Suppressor macrophage treated with lipopolysaccharide for 1 hour (primary cell): ENCODE data around the gene SSTR3.
A peak's percentile ranks its signal among the peaks of the same experiment; 100 is the strongest.
"Not testable (repeated sequence)": the region's sequence is repeated elsewhere in the genome, so short reads cannot be mapped to it uniquely, and the experiment has no call there.

Experiments used
- DNase-seq, 3 donors: peaks; one replicate each; pipeline ENCODE4 v3.0.0-alpha.2; 2020 to 2022

Gene SSTR3

DNA sequence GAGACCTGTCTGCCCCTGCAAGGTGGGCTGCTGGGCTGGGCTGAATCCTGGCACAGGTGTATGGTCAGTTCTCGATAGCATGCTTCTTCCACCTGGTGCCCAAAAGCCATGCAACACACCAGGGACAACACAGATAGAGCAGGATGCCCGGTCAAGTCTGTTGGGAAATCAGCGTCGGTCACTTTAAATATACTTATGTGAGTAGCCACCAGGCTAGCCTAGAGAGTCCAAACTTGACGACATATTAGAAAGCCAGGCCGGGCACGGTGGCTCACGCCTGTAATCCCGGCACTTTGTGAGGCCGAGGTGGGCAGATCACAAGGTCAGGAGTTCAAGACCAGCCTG lies 33.2 kb downstream of the SSTR3 start:
- no peak for DNase-seq

DNA sequence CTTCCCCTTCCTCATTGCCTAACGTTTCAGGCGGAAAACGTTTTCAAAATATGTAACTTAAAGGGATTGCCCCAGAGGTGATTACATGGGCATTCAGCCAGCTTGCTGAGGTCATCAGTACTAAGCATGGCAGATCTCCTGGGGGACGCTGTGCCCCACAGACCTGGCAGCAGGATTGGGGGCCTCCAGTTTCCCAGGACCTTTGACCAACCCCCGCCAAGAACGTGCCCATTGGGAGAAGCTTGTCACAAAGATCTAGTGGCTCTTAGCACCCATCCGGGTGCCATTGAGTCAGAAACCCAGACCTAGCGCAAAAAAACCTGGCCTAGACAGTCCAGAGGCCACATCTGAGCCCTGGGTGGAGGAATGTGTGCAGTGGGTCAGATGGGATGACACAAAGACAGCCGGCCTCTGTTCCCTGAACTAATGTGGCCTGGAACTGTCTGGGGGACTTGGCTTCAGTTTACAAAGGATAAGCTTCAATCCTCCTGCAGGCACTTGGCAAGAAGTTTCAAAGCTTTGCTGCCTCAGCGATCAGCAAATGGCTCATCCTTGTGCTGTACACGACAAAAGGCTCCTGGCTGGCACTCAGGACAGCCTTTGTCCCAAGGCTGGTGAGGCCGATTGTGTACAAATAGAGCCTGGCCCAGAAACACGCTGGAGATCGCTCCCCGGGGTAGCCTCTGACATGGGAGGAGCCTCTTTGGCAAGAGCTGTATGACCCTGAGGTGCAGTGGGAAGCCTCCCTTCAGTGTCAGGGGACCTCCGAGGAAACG lies 33.7 kb downstream of the SSTR3 start:
- DNase-seq, result peak; percentile 45 to 53 (median 46)

DNA sequence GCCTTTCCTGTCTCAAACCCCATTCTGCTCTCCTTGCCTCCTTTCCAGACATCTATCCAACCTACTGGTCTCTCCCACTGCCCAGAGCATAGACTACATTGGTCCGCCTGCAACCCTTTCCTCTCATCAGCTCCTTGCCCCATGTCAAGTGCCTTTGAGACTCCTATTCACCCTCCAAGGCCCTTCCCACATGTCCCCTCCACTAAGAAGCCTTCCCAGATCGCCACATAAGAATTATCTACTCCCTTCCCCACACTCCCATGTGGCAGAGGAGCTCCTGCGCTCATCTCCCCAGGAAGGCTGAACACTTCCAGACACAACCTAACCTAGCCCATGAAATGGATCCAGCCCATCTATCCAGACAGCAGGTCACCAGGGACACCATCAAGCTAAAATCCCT lies 34.5 kb downstream of the SSTR3 start:
- no peak for DNase-seq

DNA sequence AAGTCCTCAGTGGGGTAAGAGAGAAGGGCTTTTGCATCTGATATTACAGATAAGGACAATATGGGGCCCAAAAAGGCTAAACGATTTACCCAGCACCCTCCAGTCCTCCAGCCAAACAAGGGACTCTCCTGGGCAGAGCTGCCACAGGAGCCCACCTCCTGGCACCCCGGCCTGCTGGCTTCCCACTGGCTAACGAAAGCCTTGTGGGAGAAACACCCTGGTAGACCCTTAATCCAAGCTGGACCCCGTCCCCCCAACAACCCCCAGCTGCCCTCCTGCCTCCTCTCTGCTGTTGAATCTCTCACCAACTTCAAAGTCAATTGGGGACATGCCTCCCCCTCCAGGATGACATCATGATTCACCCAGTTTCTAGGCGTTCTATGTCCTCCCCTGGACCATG lies 35.1 kb downstream of the SSTR3 start:
- no peak for DNase-seq

DNA sequence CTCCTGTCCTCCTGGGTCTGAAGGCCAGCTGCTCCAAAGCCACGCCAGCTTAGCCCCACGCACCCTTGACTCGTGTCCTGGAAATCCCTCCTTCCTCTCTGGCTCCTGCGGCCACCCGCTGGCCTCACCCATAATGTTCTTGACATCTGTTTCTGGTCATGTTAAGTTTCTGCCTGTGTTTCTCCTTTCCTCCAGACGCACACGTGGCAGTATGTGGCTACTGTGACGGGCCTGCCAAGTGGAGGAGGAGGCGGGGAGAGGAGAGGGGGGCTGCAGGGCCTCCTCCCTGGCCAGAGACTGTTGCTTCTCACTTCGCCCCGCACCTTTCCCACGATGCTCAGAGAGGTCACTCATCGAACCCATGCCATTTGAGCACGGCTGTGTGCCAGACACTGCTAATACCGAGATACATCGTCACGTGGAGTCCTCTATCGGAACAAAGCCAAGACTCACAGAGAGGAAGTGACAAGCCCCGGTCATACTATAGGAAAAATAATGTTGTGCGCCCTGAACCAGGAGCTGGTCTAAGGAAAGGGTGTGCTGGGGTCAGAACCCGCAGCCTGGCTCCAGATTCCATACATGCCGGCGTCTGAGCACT lies 35.7 kb downstream of the SSTR3 start:
- DNase-seq, result peak; percentile 73 to 77 (median 76)

DNA sequence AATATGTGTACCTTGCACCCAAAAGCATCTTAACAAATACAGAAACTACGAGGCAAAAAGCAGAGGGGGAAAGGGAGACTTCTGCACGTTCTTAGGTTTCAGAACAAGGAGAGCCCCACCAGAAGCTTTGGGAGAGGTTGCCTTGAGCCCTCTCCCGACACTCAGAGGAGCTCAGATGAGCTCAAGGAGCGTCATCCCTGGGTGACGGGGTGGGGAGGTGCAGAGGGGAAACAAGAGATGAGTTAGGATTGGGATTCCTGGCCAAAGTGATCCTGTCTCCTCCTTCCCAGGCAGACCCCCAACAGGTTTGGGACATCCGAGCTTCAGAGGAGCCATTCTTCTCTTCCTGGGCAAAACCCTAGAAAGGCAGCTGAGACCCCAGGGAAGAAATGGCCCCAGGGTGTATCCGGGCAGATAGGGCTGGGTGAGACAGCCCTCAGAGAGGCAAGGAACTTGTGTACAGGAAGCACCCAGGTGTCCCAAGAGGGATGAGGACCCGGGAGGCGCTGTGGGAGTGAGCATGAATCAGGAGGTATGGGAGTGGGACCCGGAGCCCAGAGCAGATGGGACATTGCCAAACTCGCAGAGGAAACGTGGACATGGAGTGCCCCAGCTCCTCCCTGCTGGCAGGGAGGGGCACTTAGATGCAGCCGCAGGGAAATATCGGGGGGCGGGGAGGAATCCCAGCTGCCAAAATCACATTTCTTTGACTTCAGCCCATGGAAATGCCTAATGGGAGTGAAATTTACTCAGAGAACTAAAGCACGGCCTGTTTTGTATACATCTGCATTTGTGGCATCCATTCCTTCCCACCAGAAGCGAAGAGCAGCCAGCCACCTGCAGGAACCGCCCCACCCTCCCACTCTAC lies 36.6 kb downstream of the SSTR3 start:
- DNase-seq, result no peak

DNA sequence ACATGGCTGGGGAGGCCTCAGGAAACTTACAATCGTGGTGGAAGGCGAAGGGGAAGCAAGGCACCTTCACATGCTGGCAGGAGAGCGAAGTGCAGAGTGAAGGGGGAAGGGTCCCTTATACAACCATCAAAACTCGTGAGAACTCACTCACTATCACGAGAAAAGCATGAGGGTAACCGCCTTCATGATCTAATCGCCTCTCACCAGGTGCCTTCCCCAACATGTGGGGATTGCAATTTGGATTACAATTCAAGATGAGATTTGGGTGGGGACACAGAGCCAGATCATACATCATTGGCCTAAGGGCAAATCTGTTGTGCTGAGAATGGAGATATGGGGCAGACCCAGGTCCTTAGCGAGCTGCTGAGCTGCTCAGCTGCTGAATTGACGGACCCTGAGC lies 37.3 kb downstream of the SSTR3 start:
- DNase-seq, result no peak

DNA sequence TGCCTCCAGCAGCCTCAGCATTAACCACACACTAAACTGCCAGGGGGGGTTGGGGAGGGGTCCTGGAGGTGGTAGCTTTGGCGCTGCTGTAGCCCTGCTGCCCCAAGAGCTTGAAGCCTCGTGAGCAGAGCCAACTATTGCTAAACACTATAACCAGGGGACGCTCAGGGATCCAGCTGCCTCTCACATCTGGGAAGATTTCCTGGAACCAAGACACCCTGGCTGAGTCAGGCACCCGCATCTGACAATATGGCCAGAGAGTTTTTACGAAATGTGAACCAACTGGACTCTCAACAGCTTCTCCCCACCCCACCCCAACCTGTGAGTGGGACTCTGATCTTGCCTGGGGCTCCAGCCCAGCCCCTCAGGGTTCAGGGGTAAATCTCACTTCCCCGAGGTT lies 38.6 kb downstream of the SSTR3 start:
- DNase-seq, result no peak

DNA sequence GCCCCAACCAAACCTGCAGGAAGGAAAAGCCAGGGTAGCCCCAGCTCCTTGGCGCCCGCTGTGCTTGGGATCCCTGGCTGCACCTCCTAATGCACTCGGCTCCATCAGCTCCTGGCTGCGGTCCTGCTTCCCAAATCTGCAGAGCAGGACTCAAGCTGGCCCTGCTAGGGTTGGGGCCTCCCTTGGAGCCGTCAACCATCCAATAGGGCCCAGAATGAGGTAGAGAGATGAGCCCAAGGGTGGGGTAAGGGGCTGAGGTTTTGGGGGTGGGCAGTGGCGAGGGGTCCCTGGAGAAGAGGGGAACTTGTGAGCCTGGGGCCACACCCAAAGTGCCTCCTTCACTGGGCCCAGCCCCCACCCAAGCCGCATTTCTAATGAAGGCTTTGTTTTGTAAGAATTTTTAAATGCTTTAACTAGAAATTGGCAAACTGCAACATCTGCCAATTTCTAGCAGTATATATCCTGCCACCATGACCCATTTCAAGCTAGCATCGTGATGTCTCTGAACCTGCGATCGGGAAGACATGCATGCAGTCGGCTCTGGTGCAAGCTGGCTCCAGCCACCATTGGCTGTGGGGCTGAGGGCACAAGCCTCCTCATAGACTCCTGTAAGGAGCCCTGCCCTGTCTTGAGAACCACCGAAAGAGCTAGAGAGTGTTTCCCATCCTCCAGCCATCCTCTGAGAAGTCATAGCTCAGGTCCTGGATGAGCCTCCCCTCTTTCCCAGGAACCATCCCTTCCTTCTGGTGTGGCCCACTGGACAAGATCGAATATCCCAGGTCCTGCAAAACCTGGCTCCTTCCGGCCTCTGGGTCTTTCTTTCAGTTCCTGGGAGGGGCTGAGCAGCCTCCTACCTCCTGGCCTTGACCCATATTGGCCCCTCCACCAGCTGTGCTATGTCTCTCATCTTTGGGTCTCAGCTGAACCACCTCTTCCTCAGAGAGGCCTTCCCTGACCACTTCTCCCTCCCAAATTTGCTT lies 39.7 kb downstream of the SSTR3 start:
- DNase-seq, result no peak

DNA sequence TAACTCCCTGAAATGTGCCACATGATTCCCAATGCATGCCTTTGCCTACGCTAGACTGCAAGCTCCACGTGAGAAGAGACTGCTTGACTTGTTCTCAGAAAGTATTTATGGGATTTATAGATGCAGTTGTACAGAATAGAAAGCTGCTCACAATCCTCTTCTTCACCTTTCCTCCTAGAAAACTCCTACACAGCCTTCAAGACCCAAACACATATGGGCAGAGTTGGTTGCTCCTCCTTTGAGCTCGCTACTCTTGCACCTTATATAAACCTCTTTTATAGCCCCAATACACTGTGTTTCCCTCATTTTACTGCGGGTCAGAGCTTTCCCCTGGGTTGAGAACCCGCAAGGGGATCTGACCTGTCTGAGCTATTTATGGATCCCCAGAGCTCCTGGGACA lies 40.6 kb downstream of the SSTR3 start:
- no peak for DNase-seq

DNA sequence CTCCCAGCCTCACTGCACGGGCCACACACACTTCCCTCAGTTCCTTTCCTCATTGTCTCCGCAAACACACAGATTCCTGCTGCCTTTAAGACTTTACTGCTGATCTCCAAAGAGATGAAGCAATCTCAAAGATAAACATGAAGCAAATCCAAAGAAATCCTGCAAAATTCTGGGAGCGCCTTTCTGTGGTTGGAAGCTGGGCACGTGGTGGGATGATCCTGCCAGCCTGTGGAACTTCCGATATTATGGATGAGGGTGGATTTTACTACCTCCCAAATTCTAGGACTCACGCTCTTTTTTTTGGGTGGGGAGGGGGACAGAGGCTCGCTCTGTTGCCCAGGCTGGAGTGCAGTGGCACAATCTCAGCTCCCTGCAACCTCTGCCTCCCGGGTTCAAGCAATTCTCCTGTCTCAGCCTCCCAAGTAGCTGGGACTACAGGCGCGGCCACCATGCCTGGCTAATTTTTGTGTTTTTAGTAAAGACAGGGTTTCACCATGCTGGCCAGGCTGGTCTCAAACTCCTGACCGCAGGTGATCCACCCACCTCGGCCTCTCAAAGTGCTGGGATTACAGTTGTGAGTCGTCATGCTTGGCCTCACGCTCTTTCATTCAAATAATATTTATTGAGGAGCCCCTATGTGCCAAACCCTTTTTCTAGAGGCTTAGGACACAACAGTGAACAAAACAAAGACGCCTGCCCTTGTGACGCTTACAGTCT lies 41.4 kb downstream of the SSTR3 start:
- DNase-seq, result not testable (repeated sequence)

DNA sequence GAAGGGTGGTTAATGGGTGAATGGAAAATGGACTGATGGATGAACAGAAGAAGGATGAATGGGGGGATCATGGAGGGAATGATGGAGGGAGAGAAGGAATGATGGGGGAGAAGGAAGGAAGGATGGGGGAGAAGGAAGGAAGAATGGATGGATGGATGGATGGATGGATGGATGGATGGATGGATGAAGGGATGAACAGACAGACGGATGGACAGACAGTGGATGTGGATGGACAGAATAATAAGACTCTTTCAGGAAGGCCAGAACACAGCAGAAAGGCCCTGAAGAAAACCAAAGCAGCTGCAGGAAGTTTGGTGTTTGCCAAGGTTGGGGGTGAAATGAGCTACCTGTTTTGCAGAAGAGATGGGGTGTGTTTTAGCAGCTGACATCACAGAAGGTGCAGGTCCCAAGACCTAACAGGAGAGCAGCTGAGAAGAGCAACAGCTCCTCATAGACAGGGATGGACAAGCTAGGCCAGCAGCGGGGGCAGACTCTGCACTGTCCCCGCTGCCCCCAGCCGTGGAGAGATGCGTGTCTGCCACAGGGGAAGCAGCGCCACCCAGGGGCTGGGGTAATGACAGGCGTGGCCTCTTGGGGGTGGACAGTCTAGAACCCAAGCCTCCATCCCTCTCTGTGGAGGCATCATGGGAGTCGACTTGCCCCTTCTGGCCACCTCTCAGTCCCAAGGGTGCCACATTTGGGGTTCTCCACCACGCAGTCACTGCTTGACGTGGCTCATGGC lies 42.2 kb downstream of the SSTR3 start:
- DNase-seq, result no peak

DNA sequence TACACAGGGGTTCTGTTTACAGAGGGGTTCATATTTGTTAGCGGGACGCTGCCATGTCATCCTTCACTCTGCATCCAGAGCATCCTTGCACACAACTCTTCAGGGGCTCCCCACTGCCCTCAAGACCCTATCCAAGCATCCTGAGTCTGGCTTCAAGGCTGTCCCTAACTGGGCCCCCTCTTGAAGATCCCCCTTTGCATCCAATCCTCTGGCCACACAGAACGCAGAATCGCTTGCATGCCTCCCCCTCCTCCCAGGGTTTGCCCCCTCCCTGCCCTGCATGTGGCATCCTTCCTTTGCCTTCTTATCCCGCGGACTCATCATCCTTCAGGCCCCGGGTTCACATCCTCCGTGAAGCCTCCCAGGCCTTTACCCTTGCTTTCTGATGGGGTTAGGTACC lies 42.9 kb downstream of the SSTR3 start:
- DNase-seq, result no peak

DNA sequence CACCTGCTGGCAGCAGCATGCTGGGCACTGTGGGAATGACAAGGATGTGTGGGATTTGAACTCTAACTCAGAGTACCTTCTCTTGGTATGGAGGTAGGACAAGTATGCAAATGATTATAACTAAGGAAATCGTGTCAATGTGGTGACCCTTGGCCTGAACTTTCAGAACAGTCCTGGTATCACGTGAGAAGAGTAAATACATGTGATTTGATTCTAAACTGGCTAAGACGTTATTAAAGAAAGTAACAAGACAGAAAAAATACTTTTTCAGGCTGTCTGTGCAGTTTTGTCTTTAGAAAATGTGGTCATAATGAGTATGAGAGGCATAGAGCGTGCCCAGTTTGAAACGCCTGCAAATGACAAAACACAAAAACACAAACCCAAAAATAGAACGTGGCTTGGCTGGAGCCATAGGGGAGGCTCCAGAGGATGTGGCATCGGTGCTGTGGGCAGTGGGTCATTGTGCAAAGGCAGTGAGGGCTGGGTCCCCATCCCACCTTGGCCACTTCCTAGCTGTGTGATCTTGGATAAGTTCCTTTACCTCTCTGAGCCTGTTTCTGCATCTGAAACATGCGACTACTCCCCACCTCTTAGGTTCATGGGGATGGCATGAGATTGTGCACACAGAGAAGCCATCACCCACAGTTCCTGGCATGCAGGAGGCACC lies 44.2 kb downstream of the SSTR3 start:
- DNase-seq, result no peak

DNA sequence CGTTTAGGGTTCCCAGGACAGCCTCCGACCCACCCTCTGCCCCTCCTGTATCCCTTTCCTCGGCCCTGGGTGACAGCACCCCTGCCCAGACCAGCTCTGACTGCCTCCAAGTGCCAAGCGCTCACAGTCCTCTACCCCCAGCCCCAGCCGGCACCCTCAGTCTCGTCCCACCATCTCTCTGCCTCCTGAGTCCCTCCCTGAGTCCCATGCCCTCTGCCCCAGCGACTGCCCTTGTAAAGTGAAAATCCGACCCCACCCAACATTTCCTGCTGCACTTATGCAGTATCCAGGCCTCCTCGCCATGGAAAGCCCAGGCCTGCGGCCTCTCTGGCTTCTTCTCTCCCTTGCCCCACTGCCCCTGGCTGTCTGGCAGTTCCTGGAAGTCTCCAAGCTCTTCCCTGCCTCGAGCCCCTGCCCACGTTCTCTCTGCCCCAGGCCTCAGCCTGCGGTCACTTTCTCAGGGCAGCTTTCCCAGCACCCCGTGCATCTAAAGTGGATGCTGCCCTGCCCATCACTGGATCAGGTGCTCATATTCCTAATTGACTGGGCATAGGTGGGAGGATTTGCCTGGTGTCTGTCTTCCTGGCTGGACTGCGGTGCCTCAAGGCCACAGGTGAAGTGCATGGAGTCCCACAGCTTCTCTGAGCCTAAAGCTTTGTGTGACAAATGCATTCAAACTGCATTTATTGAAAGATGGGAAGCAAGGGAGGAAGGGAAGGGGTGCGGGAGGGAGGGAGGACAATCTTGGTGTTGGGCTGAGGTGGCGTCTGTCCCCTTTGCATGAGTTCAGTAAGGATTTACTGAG lies 44.9 kb downstream of the SSTR3 start:
- DNase-seq, result no peak

DNA sequence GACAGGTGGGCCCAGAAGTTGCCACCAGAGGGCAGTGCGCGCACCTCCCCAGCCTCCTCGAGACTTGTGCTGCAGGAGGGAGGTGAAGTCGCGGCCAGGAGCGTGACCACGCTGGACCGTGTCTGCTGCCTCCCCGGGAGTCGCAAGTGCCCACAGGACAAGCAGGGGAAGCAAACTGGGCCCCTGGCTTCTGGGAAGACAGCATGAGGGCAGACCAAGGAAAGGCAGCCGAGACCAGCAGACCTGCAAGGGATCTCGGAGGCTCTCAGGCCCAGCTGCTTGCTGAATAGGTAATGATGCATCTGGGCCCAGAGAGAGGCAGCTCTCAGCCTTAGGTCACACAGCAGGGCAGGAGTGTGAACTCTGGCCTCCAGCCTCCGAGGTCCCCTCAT lies 45.6 kb downstream of the SSTR3 start:
- DNase-seq, result peak; percentile 76 to 89 (median 82)

DNA sequence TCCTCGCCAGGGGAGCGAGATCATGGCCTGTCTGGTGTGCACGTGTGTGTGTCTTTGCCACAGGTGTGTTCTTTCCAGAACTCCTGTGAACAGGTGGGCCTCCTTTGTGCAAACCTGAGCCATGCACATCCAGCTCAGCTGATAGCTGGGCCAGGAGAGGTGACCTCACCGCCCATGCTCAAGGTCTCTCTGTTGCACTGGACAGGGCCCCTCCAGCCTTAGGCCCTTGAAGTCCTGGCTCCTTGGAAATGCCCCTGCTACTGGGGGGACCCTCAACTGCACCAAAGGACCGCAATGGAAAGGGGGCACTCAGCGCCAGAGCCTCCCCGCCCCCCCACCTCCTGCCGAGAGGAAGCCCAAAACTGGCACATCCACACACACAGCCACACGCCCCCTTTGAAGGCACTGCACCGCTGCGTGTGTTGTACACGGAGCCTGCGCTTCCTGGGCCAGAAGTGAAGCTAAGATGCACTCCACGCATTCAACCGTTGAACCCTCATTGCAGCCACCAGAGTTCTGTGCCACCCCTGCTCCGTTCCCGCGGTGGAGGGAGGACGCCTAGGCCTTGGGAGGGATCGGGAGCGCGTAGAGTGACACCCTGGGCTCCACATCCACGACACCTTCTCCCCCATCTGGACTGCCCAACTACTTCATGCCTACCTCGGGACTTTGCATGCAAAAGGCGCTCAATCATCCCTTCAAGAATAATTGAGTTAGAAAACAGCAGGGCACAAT lies 46.2 kb downstream of the SSTR3 start:
- DNase-seq, result no peak

DNA sequence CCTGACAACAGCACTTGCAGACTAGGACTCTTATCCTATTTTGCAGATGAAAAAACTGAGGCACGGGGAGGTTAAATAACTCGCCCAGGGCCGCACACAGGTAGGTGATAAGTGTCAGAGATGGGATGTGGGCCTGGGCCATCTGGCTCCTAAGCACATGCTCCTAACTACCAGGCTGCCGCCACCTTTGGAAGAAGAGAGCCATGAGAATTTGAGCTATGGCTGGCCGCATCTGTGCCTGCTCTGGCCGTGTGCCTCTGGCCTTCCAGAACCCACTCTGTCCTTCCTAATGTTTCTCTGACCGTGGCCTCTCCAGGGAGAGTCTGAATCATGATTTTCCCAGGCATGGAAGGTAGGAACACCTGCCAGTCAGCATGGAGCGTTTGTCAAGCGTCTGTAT lies 47.2 kb downstream of the SSTR3 start:
- DNase-seq, result no peak

DNA sequence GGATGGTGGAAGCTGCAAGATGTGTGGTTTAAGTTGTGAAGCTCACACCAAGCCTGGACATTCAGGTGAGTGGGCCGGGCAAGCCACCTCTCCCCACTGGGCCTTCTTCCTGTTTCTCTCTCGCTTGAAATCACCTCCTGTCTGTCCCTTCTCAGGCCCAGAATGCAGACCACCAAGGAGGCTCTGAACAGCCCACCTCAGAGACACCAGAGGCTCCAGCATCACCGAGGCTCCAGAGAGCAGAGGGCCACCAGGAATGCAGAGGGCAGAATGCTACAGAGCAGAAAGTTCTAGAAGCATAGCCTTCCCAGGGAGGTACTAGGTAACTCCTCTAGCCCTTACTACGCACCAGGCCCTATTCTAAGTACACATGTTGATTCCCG lies 47.8 kb downstream of the SSTR3 start:
- DNase-seq, result no peak
